ENCODE data around the gene OTUD6A.

The OTUD6A gene

GRCh38 chrX:70062076-70062475 is at the start of gene OTUD6A:
Gene OTUD6A, plus strand, starts transcription at chrX:70062457. Its CDS starts 68 bp downstream, at chrX:70062525.
- Mint-ChIP-seq H3K27me3 (ENCODE audit: low read depth) (no peaks in the 10 kb centered on the region), H3K27ac (no peak within 1 kb of the TSS), H3K9me3 (no peaks in the 10 kb centered on the region), H3K36me3 (ENCODE audit: low read depth) (no peaks in the 10 kb centered on the region), H3K4me1 (ENCODE audit: low read depth) (no peaks in the 10 kb centered on the region), H3K4me3 (no peak within 1 kb of the TSS)

DNA sequence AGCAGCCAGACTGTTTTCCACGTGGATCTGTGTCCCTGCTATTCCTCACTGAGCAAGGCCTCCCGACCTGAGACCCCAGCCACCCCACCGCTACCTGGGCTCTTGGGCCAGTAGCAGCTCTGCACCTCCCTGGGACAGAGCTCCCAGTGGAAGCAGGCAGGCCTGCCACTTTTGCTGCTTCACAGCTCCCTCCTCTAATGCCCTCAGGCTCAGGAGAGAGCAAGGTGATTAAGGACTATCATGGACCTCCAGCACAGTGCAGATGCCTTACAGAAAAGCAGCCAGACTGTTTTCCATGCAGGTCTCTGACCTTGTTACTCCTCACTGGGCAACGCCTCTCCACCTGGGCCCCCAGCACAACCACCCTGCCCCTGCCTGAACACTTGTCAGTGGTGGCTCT is 49.5 kb upstream of the OTUD6A start:
- no peaks in the 10 kb centered on the region for H3K36me3 Mint-ChIP-seq (ENCODE audit: low read depth)
- H3K27ac Mint-ChIP-seq, result no peak overlapping the region
- no peak overlapping the region for H3K4me3 Mint-ChIP-seq
- H3K27me3 Mint-ChIP-seq (ENCODE audit: low read depth), result no peaks in the 10 kb centered on the region
- H3K9me3 Mint-ChIP-seq, result no peaks in the 10 kb centered on the region
- peaks cover 10% of the 10 kb centered on the region for H3K4me1 Mint-ChIP-seq (ENCODE audit: low read depth)

DNA sequence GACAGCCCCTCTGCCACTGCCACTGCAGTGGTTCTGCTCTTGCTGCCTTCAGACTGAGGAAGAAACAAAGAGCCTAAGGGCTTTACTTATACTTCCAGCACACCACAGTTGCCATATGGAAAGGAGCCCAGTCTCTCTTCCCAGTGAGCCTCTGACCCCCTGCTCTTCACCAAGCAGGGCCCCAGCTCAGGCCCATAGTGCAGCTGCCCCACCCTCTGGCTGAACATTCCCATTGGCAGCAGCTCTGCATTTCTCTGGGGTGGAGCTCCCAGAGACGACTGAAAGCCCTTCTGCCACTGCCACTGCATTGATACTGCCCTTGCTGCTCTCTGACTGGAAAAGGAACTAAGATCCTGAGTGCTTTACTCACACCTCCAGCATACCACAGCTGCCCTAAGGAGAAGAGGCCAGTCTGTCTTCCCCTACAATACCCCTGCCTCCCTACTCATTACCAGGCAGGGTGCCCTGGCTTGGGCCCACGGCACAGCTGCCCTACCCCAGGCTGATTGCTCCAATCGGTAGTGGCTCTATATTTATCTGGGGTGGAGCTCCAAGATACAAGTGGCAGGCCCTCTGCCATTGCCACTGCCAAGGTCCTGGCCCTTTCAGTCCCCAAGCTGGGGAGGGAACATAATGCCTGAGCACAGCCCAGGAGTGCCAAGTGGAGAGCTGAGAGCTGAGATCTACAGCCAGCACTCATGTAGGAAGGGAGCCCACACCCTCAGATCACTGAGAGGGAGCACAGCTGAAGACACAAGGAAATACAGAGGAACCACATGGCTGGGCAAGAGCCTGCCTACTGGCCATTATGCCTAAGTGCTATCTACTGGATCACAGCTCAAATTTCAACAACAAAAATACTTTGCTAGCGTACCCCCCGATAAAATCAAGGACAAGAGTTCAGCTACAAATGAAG is 48.5 kb upstream of the OTUD6A start:
- no peak overlapping the region for H3K27ac Mint-ChIP-seq
- H3K4me1 Mint-ChIP-seq (ENCODE audit: low read depth), result peaks cover 10% of the 10 kb centered on the region
- no peaks in the 10 kb centered on the region for H3K36me3 Mint-ChIP-seq (ENCODE audit: low read depth)
- no peaks in the 10 kb centered on the region for H3K27me3 Mint-ChIP-seq (ENCODE audit: low read depth)
- H3K4me3 Mint-ChIP-seq, result no peak overlapping the region
- H3K9me3 Mint-ChIP-seq, result no peaks in the 10 kb centered on the region

DNA sequence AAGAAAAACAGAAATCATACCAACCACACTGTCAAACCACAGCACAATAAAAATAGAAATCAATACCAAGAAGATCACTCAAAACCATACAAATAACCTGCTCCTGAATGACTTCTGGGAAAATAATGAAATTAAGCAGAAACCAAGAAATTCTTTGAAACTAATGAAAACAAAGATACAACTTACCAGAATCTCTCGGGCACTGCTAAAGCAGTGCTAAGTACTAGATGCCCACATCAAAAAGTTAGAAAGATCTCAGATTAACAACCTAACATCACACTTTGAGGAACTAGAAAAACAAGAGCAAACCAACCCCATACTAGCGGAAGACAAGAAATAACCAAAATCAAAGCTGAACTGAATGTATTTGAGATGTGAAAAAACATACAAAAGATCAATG is 45.7 kb upstream of the OTUD6A start:
- Mint-ChIP-seq H3K4me3 (peak overlapping the region; percentile 25), H3K36me3 (ENCODE audit: low read depth) (no peaks in the 10 kb centered on the region), H3K4me1 (ENCODE audit: low read depth) (peaks cover 10% of the 10 kb centered on the region), H3K27me3 (ENCODE audit: low read depth) (no peaks in the 10 kb centered on the region), H3K27ac (peak overlapping the region; percentile 10), H3K9me3 (no peaks in the 10 kb centered on the region)

DNA sequence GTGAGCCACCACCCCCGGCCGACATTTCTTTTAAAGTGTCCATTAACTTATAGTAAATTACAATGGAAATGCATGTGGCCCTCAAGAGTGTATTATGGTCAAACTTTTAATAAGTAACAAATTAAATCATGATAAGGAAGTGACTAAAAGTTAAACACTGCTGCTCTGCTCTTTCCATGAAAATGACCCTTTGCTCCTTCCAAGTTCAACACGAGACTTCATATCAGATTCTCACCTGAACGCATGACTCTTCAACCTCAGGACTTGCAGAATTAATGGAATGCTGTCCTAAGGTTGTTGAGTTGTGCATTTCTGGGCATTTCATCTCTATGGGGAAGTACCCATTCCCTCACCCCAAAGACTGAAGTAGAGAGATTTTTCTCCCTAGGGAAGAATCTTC is 39.6 kb upstream of the OTUD6A start:
- H3K4me1 Mint-ChIP-seq (ENCODE audit: low read depth), result peaks cover 14% of the 10 kb centered on the region
- no peaks in the 10 kb centered on the region for H3K9me3 Mint-ChIP-seq
- no peaks in the 10 kb centered on the region for H3K36me3 Mint-ChIP-seq (ENCODE audit: low read depth)
- no peak overlapping the region for H3K27ac Mint-ChIP-seq
- no peaks in the 10 kb centered on the region for H3K27me3 Mint-ChIP-seq (ENCODE audit: low read depth)
- H3K4me3 Mint-ChIP-seq, result no peak overlapping the region

DNA sequence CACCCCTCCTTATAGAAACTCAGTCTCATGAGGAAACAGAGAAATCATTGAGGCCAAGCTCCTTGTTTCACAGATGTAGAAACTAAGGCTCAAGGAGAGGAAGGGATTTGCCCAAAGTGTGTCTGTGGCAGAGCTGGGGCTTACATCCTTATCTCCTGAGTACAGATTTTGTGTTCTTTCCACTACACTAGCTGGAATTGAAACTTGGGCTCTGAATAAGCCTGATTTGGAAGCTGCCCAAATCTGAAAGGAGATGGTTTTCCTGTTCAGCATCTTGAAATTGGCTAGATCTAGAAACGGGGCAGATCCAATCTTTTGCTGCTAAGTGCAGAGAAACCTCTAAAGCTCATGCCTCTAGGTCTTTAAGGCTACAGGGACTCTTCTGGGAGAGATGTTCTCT is 36.8 kb upstream of the OTUD6A start:
- H3K27ac Mint-ChIP-seq, result no peak overlapping the region

GRCh38 chrX:70026112-70026850 is 36.0 kb upstream of the OTUD6A start:
- peaks cover 23% of the 10 kb centered on the region for H3K4me1 Mint-ChIP-seq (ENCODE audit: low read depth)

More for the DNA sequence above, 36.8 kb upstream of the OTUD6A start:
- no peaks in the 10 kb centered on the region for H3K9me3 Mint-ChIP-seq
- no peaks in the 10 kb centered on the region for H3K27me3 Mint-ChIP-seq (ENCODE audit: low read depth)
- H3K4me1 Mint-ChIP-seq (ENCODE audit: low read depth), result peaks cover 20% of the 10 kb centered on the region
- H3K36me3 Mint-ChIP-seq (ENCODE audit: low read depth), result no peaks in the 10 kb centered on the region
- no peak overlapping the region for H3K4me3 Mint-ChIP-seq

GRCh38 chrX:70026851-70027200 is 35.4 kb upstream of the OTUD6A start:
- Mint-ChIP-seq H3K4me3 (no peak overlapping the region), H3K27ac (no peak overlapping the region), H3K9me3 (no peaks in the 10 kb centered on the region), H3K4me1 (ENCODE audit: low read depth) (peaks cover 23% of the 10 kb centered on the region), H3K36me3 (ENCODE audit: low read depth) (no peaks in the 10 kb centered on the region), H3K27me3 (ENCODE audit: low read depth) (no peaks in the 10 kb centered on the region)

More at GRCh38 chrX:70026112-70026850, 36.0 kb upstream of the OTUD6A start:
- Mint-ChIP-seq H3K27ac (no peak overlapping the region), H3K36me3 (ENCODE audit: low read depth) (no peaks in the 10 kb centered on the region), H3K4me3 (peak overlapping the region; percentile 9), H3K27me3 (ENCODE audit: low read depth) (no peaks in the 10 kb centered on the region), H3K9me3 (no peaks in the 10 kb centered on the region)

- no peak overlapping the region for H3K4me3 Mint-ChIP-seq
- H3K27ac Mint-ChIP-seq, result no peak overlapping the region
- no peaks in the 10 kb centered on the region for H3K9me3 Mint-ChIP-seq
- H3K4me1 Mint-ChIP-seq (ENCODE audit: low read depth), result peaks cover 32% of the 10 kb centered on the region
- no peaks in the 10 kb centered on the region for H3K27me3 Mint-ChIP-seq (ENCODE audit: low read depth)
- H3K36me3 Mint-ChIP-seq (ENCODE audit: low read depth), result no peaks in the 10 kb centered on the region
These were observed 32.4 kb upstream of the OTUD6A start for GRCh38 chrX:70029863-70030262.

- Mint-ChIP-seq H3K36me3 (ENCODE audit: low read depth) (no peaks in the 10 kb centered on the region), H3K27me3 (ENCODE audit: low read depth) (no peaks in the 10 kb centered on the region), H3K4me3 (no peak overlapping the region), H3K4me1 (ENCODE audit: low read depth) (peaks cover 31% of the 10 kb centered on the region), H3K9me3 (no peaks in the 10 kb centered on the region), H3K27ac (no peak overlapping the region)
These were observed 31.9 kb upstream of the OTUD6A start for GRCh38 chrX:70030301-70030767.

- H3K4me3 Mint-ChIP-seq, result no peak overlapping the region
- H3K36me3 Mint-ChIP-seq (ENCODE audit: low read depth), result no peaks in the 10 kb centered on the region
- H3K4me1 Mint-ChIP-seq (ENCODE audit: low read depth), result peaks cover 18% of the 10 kb centered on the region
- no peak overlapping the region for H3K27ac Mint-ChIP-seq
- no peaks in the 10 kb centered on the region for H3K9me3 Mint-ChIP-seq
- no peaks in the 10 kb centered on the region for H3K27me3 Mint-ChIP-seq (ENCODE audit: low read depth)
These were observed 29.5 kb upstream of the OTUD6A start for GRCh38 chrX:70032792-70033191.

DNA sequence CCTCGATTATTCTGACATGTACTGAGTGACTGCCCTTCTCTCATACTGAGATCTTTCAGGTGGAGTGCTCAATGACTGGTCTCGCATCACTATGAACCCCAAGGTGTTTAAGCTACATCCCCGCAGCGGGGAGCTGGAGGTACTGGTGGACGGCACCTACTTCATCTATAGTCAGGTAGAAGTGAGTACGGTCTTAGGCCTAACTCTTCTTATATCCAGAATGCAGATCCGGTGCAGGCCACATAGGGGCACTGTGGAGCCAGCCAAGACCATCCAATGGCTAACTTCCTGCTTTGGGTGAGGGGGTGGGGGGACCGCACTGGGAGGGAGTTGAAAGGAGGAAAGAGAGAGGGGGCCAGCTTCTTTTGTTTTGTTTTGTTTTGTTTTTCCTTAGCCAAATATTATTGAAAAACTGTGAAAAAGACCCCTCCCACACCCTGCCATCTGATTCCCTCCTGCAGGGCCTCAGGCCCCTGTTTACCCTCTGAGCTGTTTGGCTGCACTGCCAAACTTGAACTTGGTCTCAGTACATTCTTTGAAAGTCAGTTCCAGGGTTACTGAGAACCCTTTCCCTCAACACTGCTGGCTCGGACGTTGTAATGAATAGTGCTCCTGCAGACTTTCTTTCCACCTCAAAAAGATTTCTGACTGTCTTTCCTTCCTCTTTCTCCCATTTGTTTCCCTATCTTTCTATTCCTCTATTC is 28.8 kb upstream of the OTUD6A start:
- H3K27me3 Mint-ChIP-seq (ENCODE audit: low read depth), result no peaks in the 10 kb centered on the region
- H3K4me1 Mint-ChIP-seq (ENCODE audit: low read depth), result peaks cover 18% of the 10 kb centered on the region
- no peaks in the 10 kb centered on the region for H3K36me3 Mint-ChIP-seq (ENCODE audit: low read depth)
- H3K4me3 Mint-ChIP-seq, result no peak overlapping the region
- no peak overlapping the region for H3K27ac Mint-ChIP-seq
- no peaks in the 10 kb centered on the region for H3K9me3 Mint-ChIP-seq

DNA sequence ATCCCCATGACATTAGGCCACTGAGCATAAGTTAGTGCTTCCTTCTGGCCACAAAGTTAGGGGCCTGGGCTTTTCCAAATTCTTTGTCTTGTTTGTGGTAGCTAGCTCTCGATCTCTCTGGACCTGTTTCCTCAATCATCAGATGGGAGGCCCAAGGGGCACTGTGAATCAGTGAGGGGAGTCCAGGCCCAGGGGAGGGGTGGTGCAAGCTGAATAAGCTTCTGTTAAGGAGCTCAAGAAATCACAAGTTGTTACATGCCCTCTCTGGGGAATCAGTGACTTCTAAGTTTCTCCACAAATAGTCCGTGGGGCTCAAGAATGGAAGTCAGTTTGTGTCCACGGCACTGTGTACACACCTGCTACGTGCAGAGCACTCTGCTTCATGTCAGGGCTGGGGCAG is 27.6 kb upstream of the OTUD6A start:
- H3K27me3 Mint-ChIP-seq (ENCODE audit: low read depth), result no peaks in the 10 kb centered on the region
- H3K4me3 Mint-ChIP-seq, result no peak overlapping the region
- no peak overlapping the region for H3K27ac Mint-ChIP-seq
- peaks cover 18% of the 10 kb centered on the region for H3K4me1 Mint-ChIP-seq (ENCODE audit: low read depth)
- H3K9me3 Mint-ChIP-seq, result no peaks in the 10 kb centered on the region
- no peaks in the 10 kb centered on the region for H3K36me3 Mint-ChIP-seq (ENCODE audit: low read depth)

- Mint-ChIP-seq H3K27ac (no peak overlapping the region), H3K27me3 (ENCODE audit: low read depth) (no peaks in the 10 kb centered on the region), H3K4me1 (ENCODE audit: low read depth) (peaks cover 5% of the 10 kb centered on the region), H3K4me3 (no peak overlapping the region), H3K9me3 (no peaks in the 10 kb centered on the region), H3K36me3 (ENCODE audit: low read depth) (no peaks in the 10 kb centered on the region)
These were observed 23.7 kb upstream of the OTUD6A start for GRCh38 chrX:70038515-70038914.

Measured in T-helper 1 cell treated with Interleukin-12 subunit alpha and Interleukin-12 subunit beta and Interleukin-4 antibody, amounts not matched to agents 30 μg/mL and 1 μg/mL, for 36 hours (primary cell).